WTC11 (cell line): ENCODE data around the gene FRRS1. TPM values are rescaled to one million over a fixed set of nuclear protein-coding genes. Genes with fewer than 3 reads are reported as not detected.

Source experiments
- ATAC-seq: fragments of 200-7000 bp; cut with Tn5 transposase; 2 replicates; pipeline ENCODE4 v1.10.0; 2021; ENCODE audit warnings: mild to moderate bottlenecking, moderate library complexity
- CTCF ChIA-PET: fragments of 300-600 bp; sonication (Branson Sonifier 250); formaldehyde crosslinking; loops from one replicate; lab custom pipeline; 2021; ENCODE audit warnings: antibody characterized with exemption; lab: Charles Lee
- POLR2A ChIA-PET: fragments of 350-600 bp; sonication (Branson Sonifier 250); formaldehyde crosslinking; loops from one replicate; lab custom pipeline; 2021; ENCODE audit warnings: antibody characterized with exemption; lab: Charles Lee
- DNase-seq: peaks from one replicate; pipeline ENCODE4 v3.0.0; 2021; ENCODE audit warnings: low spot score
- H3K27ac Mint-ChIP-seq: 2 replicates; pipeline ENCODE4 v1.8.0; 2021; ENCODE audit warnings: mixed read lengths
- H3K27me3 Mint-ChIP-seq: 2 replicates; pipeline ENCODE4 v1.8.0; 2021; ENCODE audit warnings: low read depth, mild to moderate bottlenecking, moderate library complexity, mixed read lengths
- H3K36me3 Mint-ChIP-seq: 2 replicates; pipeline ENCODE4 v1.8.0; 2021; ENCODE audit warnings: mixed read lengths
- H3K4me1 Mint-ChIP-seq: 2 replicates; pipeline ENCODE4 v1.8.0; 2022; ENCODE audit warnings: mixed read lengths
- H3K4me3 Mint-ChIP-seq: 2 replicates; pipeline ENCODE4 v1.8.0; 2021; ENCODE audit warnings: mild to moderate bottlenecking, moderate library complexity, mixed read lengths
- H3K9me3 Mint-ChIP-seq: 2 replicates; pipeline ENCODE4 v1.8.0; 2021; ENCODE audit warnings: mixed read lengths
- CBFB ChIP-seq: sonication (generic); formaldehyde crosslinking; IDR thresholded peaks from 2 replicates; pipeline ENCODE4 v1.8.1; 2022; ENCODE audit warnings: mild to moderate bottlenecking, low read depth, missing genetic modification reagents
- CTCF ChIP-seq: fragments of 200-600 bp; IDR thresholded peaks from 2 replicates; pipeline ENCODE4 v1.8.0; 2022; ENCODE audit warnings: antibody characterized with exemption
- ESRRA ChIP-seq: sonication (generic); formaldehyde crosslinking; IDR thresholded peaks from 2 replicates; pipeline ENCODE4 v1.8.1; 2022; ENCODE audit warnings: mild to moderate bottlenecking, missing genetic modification reagents, borderline replicate concordance
- FOXK1 ChIP-seq: sonication (generic); formaldehyde crosslinking; IDR thresholded peaks from 2 replicates; pipeline ENCODE4 v1.8.0; 2022; ENCODE audit warnings: mild to moderate bottlenecking, moderate library complexity, missing genetic modification reagents
- GABPB1 ChIP-seq: sonication (generic); formaldehyde crosslinking; IDR thresholded peaks from 2 replicates; pipeline ENCODE4 v1.8.1; 2023; ENCODE audit warnings: mild to moderate bottlenecking, missing genetic modification reagents
- GRHL2 ChIP-seq: fragments of 250-450 bp; sonication (Bioruptor Pico); IDR thresholded peaks from 2 replicates; pipeline ENCODE4 v1.8.0; 2022; ENCODE audit warnings: mild to moderate bottlenecking, moderate library complexity; ENCODE audit not compliant: insufficient replicate concordance, severe bottlenecking
- GTF2I ChIP-seq: fragments of 250-450 bp; sonication (Bioruptor Pico); conservative IDR thresholded peaks from 2 replicates; pipeline ENCODE4 v1.4.0; 2021; ENCODE audit warnings: mild to moderate bottlenecking
- JAZF1 ChIP-seq: fragments of 250-450 bp; sonication (Bioruptor Pico); IDR thresholded peaks from 2 replicates; pipeline ENCODE4 v1.9.0; 2021; ENCODE audit warnings: moderate library complexity, mild to moderate bottlenecking, inconsistent platforms
- JUN ChIP-seq: sonication (generic); formaldehyde crosslinking; IDR thresholded peaks from 2 replicates; pipeline ENCODE4 v1.8.0; 2023; ENCODE audit warnings: mild to moderate bottlenecking, missing genetic modification reagents
- MXD4 ChIP-seq: fragments of 250-450 bp; sonication (Bioruptor Pico); IDR thresholded peaks from 2 replicates; pipeline ENCODE4 v1.8.0; 2021; ENCODE audit warnings: mild to moderate bottlenecking, moderate library complexity, borderline replicate concordance
- MYBL2 ChIP-seq: sonication (generic); formaldehyde crosslinking; IDR thresholded peaks from 2 replicates; pipeline ENCODE4 v1.8.1; 2023; ENCODE audit warnings: mild to moderate bottlenecking, moderate library complexity, missing genetic modification reagents
- NFE2L1 ChIP-seq: sonication (generic); formaldehyde crosslinking; IDR thresholded peaks from 2 replicates; pipeline ENCODE4 v1.8.1; 2023; ENCODE audit warnings: missing genetic modification reagents
- NR3C1 ChIP-seq: sonication (generic); formaldehyde crosslinking; conservative IDR thresholded peaks from 2 replicates; pipeline ENCODE4 v1.8.1; 2023; ENCODE audit warnings: low read depth, mild to moderate bottlenecking, missing genetic modification reagents
- OVOL2 ChIP-seq: fragments of 250-450 bp; sonication (Bioruptor Pico); IDR thresholded peaks from 2 replicates; pipeline ENCODE4 v1.9.0; 2021; ENCODE audit warnings: mild to moderate bottlenecking, borderline replicate concordance
- RELA ChIP-seq: sonication (generic); formaldehyde crosslinking; IDR thresholded peaks from 2 replicates; pipeline ENCODE4 v1.8.1; 2022; ENCODE audit warnings: missing genetic modification reagents, mild to moderate bottlenecking, borderline replicate concordance
- SMAD3 ChIP-seq: sonication (generic); formaldehyde crosslinking; IDR thresholded peaks from 2 replicates; pipeline ENCODE4 v1.8.0; 2022; ENCODE audit warnings: missing genetic modification reagents, mild to moderate bottlenecking, borderline replicate concordance
- TCF7 ChIP-seq: sonication (generic); formaldehyde crosslinking; IDR thresholded peaks from 2 replicates; pipeline ENCODE4 v1.8.0; 2022; ENCODE audit warnings: mild to moderate bottlenecking, low read depth, missing genetic modification reagents, moderate library complexity
- TEAD1 ChIP-seq: sonication (generic); formaldehyde crosslinking; IDR thresholded peaks from 2 replicates; pipeline ENCODE4 v1.8.0; 2022; ENCODE audit warnings: mild to moderate bottlenecking, missing genetic modification reagents
- ZNF138 ChIP-seq: sonication (generic); formaldehyde crosslinking; conservative IDR thresholded peaks from 2 replicates; pipeline ENCODE4 v1.8.1; 2022; ENCODE audit warnings: mild to moderate bottlenecking, moderate library complexity, missing genetic modification reagents
- ZNF263 ChIP-seq: sonication (generic); formaldehyde crosslinking; IDR thresholded peaks from 2 replicates; pipeline ENCODE4 v1.8.1; 2022; ENCODE audit warnings: low read depth, mild to moderate bottlenecking, moderate library complexity, missing genetic modification reagents
- ZNF512 ChIP-seq: sonication (generic); formaldehyde crosslinking; IDR thresholded peaks from 2 replicates; pipeline ENCODE4 v1.8.1; 2022; ENCODE audit warnings: missing genetic modification reagents, borderline replicate concordance
- total RNA-seq: library from RNA; stranded (reverse); gene quantifications from 3 replicates; pipeline ENCODE4 v1.2.3, GENCODE V29; 2021
- TF ChIP-seq, protein P1 (sequence below): sonication (generic); formaldehyde crosslinking; IDR thresholded peaks from 2 replicates; pipeline ENCODE4 v1.8.0; 2023; ENCODE audit warnings: missing genetic modification reagents
- TF ChIP-seq, protein P2 (sequence below): sonication (generic); formaldehyde crosslinking; IDR thresholded peaks from 2 replicates; pipeline ENCODE4 v1.8.1; 2023; ENCODE audit warnings: mild to moderate bottlenecking, missing genetic modification reagents
- TF ChIP-seq, protein P3 (sequence below): sonication (generic); formaldehyde crosslinking; IDR thresholded peaks from 2 replicates; pipeline ENCODE4 v1.8.1; 2023; ENCODE audit warnings: mild to moderate bottlenecking, missing genetic modification reagents

Gene FRRS1
- total RNA-seq, 1 experiment from 2014 or later = 6.2 TPM

GRCh38 chr1:99786751-99787501 lies 20.5 kb upstream of the FRRS1 start:
- DNase-seq = no peak
- no peaks in the 10 kb centered on the region for H3K27me3 Mint-ChIP-seq
- H3K27ac Mint-ChIP-seq = no peak overlapping the region
- TF ChIP-seq GABPB1 (CRISPR knock-in tag) (no peak), ZNF512 (CRISPR knock-in tag) (no peak), RELA (CRISPR knock-in tag) (no peak), JUN (no peak), FOXK1 (CRISPR knock-in tag) (no peak), TCF7 (no peak), CTCF (no peak), OVOL2 (CRISPR knock-in tag) (no peak), NR3C1 (no peak)
- TF ChIP-seq, protein P1, sequence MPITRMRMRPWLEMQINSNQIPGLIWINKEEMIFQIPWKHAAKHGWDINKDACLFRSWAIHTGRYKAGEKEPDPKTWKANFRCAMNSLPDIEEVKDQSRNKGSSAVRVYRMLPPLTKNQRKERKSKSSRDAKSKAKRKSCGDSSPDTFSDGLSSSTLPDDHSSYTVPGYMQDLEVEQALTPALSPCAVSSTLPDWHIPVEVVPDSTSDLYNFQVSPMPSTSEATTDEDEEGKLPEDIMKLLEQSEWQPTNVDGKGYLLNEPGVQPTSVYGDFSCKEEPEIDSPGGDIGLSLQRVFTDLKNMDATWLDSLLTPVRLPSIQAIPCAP (CRISPR knock-in tag) = no peak
- no peaks in the 10 kb centered on the region for H3K9me3 Mint-ChIP-seq
- CTCF ChIA-PET = no interaction called here
- no peaks in the 10 kb centered on the region for H3K4me1 Mint-ChIP-seq
- no peak for ATAC-seq
- POLR2A ChIA-PET = no interaction called here
- H3K4me3 Mint-ChIP-seq = no peak overlapping the region
- H3K36me3 Mint-ChIP-seq = no peaks in the 10 kb centered on the region

DNA sequence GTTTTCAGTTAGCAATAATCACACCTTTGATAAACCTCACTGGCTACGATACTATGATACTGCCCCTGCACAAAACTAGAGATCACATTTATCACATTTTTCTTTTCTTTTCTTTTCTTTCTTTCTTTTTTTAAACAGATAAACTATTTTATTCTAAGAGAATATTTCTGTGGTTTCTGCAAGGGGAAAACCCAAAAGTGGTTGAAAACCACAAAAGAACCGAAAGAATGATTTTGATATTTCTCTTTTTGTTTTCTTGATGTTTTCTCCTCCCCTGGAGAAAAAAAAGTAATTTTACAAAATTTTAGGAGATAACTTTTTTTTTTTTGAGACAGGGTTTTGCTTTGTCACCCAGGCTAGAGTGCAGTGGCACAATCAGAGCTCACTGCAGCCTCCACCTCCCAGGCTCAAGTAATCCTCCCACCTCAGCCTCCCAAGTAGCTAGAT lies 18.4 kb upstream of the FRRS1 start:
- no peaks in the 10 kb centered on the region for H3K27me3 Mint-ChIP-seq
- H3K27ac Mint-ChIP-seq = no peak overlapping the region
- no peaks in the 10 kb centered on the region for H3K4me1 Mint-ChIP-seq
- ChIA-PET CTCF (no interaction called here), POLR2A (no interaction called here)
- H3K9me3 Mint-ChIP-seq = no peaks in the 10 kb centered on the region
- no peaks in the 10 kb centered on the region for H3K36me3 Mint-ChIP-seq
- no peak for DNase-seq
- TF ChIP-seq CBFB (CRISPR knock-in tag) (no peak), NFE2L1 (CRISPR knock-in tag) (no peak), MYBL2 (CRISPR knock-in tag) (no peak), JAZF1 (no peak), CTCF (no peak), ZNF138 (no peak), SMAD3 (CRISPR knock-in tag) (no peak), RELA (CRISPR knock-in tag) (no peak), FOXK1 (CRISPR knock-in tag) (no peak), MXD4 (CRISPR knock-in tag) (no peak), ZNF263 (CRISPR knock-in tag) (no peak), GRHL2 (CRISPR knock-in tag) (no peak), ESRRA (CRISPR knock-in tag) (no peak), TEAD1 (no peak), GTF2I (CRISPR knock-in tag) (no peak)
- TF ChIP-seq, protein P2, sequence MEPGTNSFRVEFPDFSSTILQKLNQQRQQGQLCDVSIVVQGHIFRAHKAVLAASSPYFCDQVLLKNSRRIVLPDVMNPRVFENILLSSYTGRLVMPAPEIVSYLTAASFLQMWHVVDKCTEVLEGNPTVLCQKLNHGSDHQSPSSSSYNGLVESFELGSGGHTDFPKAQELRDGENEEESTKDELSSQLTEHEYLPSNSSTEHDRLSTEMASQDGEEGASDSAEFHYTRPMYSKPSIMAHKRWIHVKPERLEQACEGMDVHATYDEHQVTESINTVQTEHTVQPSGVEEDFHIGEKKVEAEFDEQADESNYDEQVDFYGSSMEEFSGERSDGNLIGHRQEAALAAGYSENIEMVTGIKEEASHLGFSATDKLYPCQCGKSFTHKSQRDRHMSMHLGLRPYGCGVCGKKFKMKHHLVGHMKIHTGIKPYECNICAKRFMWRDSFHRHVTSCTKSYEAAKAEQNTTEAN = no peak
- TF ChIP-seq, protein P3, sequence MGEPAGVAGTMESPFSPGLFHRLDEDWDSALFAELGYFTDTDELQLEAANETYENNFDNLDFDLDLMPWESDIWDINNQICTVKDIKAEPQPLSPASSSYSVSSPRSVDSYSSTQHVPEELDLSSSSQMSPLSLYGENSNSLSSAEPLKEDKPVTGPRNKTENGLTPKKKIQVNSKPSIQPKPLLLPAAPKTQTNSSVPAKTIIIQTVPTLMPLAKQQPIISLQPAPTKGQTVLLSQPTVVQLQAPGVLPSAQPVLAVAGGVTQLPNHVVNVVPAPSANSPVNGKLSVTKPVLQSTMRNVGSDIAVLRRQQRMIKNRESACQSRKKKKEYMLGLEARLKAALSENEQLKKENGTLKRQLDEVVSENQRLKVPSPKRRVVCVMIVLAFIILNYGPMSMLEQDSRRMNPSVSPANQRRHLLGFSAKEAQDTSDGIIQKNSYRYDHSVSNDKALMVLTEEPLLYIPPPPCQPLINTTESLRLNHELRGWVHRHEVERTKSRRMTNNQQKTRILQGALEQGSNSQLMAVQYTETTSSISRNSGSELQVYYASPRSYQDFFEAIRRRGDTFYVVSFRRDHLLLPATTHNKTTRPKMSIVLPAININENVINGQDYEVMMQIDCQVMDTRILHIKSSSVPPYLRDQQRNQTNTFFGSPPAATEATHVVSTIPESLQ (CRISPR knock-in tag) = no peak
- no peak for ATAC-seq
- H3K4me3 Mint-ChIP-seq = no peak overlapping the region
